Cardiac septum (tissue), 1 donor: Measurements from ENCODE around the gene HAUS7. TPM values are rescaled to one million over a fixed set of nuclear protein-coding genes. Genes with fewer than 3 reads are reported as not detected.

Experiments used
- DNase-seq: peaks from one replicate; pipeline ENCODE4 v3.0.0-alpha.2; 2020; ENCODE audit warnings: low spot score
- intact Hi-C: fragments of 100-400 bp; cut with DNase I; formaldehyde crosslinking; loops from one replicate; pipeline ENCODE4 v1.14.0; 2022
- total RNA-seq: library from RNA; stranded (reverse); fragmentation: NEBNext Ultra II Directional; extraction: Animal tissue kit (Norgen Biotek cat#: 25700); gene quantifications from one replicate; pipeline ENCODE4 v1.2.1, GENCODE V29; 2021
- donor health status: DM: no; HTN: no; CAD: no.

HAUS7 gene
- total RNA-seq, 1 donor from 2014 or later: 13.4 TPM

GRCh38 chrX:153445856-153446635 lies 24.3 kb downstream of the HAUS7 start, which contains the start of gene TREX2:
TSS of gene TREX2 (minus strand) at chrX:153446056. CDS start at chrX:153445430, 626 bp downstream.
- intact Hi-C loops: no loop called here
- peak; percentile 55 for DNase-seq

GRCh38 chrX:153445106-153445855 lies 25.1 kb downstream of the HAUS7 start:
- DNase-seq: peak; percentile 58
- intact Hi-C loops: no loop called here

- intact Hi-C loops: no loop called here
- peak; percentile 56 for DNase-seq
Measured at GRCh38 chrX:153444333-153445011, 25.9 kb downstream of the HAUS7 start.

GRCh38 chrX:153443476-153444332 lies 26.7 kb downstream of the HAUS7 start:
- DNase-seq: peak; percentile 53
- intact Hi-C loops: no loop called here

DNA sequence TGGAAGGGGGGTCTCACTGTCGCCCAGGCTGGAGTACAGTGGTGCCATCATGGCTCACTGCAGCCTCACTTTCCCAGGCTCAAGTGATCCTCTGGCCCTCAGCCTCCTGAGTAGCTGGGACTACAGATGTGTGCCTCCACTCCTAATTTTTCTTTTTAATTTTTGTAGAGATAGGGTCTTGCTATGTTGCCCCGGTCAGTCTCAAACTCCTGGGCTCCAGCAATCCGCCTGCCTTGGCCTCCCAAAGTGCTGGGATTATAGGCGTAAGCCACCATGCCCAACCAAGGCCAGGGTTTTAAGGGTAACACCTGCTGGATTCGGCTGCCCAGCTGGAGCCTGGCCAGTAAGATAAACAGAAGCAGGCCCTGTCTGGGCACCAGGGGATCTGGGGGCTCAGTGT lies 27.9 kb downstream of the HAUS7 start:
- intact Hi-C loops: no loop called here
- DNase-seq: no peak

DNA sequence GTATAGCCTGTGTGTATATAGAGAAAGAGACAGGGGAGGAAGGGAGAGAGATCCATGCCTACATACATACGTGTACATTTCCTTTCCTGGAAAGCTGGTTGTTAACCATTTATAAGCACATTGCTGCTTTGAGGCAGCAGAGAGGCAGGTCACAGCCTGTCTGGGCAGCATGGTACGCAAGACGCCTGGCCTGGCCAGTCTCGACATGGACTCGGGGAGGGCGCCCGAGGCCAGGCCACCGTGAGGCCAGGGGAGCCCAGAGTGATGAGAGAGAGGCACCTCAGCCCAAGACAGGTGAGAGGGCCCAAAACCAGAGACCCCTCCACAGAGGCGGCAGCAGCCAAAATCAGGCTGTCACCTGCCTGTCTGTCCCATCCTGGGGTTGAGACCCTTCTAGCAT lies 28.4 kb downstream of the HAUS7 start:
- DNase-seq: no peak
- intact Hi-C loops: no loop called here

DNA sequence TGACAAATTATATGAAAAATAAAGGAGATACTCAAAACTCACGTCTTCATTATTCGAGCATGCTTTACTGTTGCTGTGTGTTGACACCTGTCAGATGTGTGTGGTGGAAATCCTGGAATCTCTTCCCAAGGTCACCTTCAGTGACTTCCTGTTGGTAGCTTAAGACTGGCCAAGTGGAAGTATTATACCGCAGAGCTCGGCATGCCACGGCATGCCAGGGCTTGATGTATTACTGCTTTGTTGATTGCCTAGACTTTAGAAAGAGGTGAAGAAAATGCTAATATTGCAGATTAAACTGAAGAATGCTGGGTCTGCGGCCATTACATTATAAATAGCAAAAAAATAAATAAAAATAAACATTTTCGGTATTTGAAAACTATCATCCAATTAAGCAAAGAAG lies 29.1 kb downstream of the HAUS7 start:
- intact Hi-C loops: no loop called here
- DNase-seq: no peak

DNA sequence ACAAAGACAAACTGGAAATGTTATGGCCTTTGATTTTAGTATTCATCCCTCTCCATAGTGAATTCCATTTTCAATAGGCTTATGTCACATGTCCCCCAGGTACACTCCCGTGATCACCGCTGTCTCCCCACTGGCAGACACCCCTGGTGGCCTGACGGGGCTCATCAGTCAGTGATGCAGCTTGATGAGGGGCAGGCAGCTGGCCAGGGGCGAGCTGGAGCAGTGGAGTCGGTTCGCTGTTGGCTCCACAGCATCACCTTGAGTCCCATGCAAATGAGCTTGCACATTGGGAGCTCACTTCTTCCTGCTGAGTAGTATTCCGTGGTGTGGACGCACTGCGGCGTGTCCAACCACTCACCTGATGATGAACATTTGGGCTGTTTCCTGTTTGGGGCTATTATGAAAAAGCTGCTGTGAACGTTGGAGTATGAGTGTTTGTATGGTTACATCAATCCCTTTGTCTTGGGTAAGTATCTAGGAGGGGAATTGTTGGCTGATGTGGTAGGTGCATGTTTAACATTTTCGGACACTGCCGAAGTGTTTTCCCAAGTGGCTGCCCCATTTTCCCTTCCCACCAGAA lies 29.7 kb downstream of the HAUS7 start:
- intact Hi-C loops: no loop called here
- no peak for DNase-seq

- DNase-seq: no peak
- intact Hi-C loops: no loop called here
Measured at GRCh38 chrX:153439977-153440376, 30.4 kb downstream of the HAUS7 start.

DNA sequence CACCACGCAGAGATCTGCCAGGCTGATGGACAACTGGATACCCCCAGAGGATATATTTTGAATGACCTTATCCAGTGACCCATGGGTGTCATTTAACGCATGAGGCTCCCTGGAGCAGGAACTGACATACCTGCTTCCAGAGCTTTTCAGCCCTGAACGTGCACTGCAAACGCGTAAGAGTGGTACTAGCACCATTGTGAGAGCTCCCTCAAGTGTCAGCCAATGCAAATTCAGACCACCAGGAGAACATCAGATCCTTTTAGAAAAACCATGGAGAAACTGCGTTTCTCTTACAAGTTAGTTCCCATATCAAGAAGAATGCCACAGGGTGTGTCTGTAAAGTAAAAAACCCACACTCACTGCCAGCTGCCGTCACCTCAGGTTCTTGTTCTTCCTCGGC lies 31.8 kb downstream of the HAUS7 start:
- intact Hi-C loops: no loop called here

GRCh38 chrX:153435845-153436244 lies 34.5 kb downstream of the HAUS7 start:
- intact Hi-C loops: no loop called here
- DNase-seq: no peak

More for the DNA sequence above, 31.8 kb downstream of the HAUS7 start:
- DNase-seq: peak; percentile 67

GRCh38 chrX:153434801-153435200 lies 35.6 kb downstream of the HAUS7 start:
- intact Hi-C loops: no loop called here
- DNase-seq: no peak

DNA sequence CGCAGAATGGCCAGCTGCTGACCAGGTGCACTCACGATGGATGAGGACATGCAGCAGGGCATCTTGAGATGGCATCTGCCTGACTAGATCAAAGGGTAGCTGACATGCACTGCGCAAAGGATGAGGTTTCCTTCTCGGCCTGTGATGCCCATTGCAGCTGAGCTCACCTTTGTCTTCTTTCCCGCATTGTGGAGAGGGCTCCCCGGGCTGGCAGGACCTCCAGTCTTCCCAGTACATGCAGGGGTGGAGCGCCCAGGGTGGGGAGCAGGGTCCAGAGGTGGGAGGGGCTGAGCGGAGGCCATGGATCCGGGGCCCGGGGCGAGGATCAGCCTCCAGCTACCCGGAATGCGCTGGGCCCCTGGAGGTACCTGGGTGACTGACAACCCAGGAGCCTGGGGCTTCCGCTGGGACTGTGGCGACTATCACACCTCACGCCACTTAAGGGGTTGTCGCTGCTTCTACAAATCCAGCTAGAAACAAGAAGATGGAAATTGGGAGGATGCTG lies 36.5 kb downstream of the HAUS7 start:
- intact Hi-C loops: no loop called here
- DNase-seq: no peak

- DNase-seq: no peak
- intact Hi-C loops: no loop called here
Measured at GRCh38 chrX:153433161-153433680, 37.2 kb downstream of the HAUS7 start.

DNA sequence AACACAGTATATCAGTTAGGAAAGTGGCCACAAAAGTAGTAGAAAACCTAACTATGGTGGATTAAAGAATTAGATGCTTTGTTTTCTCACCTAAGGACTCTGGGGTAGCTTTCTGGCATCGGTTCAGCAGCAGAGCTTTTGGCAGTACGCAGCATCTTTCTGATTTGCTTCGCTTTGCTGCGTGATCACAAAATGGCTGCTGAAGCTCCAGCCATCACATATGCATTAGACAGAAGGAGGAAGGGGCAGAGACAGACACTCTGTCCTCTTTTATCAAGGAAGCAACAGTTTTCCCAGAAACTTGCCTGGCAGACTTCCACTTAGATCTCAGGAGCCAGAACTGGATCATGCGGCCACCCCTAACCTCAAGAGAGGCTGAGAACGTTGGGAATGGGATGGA lies 39.6 kb downstream of the HAUS7 start:
- peak; percentile 35 for DNase-seq
- intact Hi-C loops: no loop called here

DNA sequence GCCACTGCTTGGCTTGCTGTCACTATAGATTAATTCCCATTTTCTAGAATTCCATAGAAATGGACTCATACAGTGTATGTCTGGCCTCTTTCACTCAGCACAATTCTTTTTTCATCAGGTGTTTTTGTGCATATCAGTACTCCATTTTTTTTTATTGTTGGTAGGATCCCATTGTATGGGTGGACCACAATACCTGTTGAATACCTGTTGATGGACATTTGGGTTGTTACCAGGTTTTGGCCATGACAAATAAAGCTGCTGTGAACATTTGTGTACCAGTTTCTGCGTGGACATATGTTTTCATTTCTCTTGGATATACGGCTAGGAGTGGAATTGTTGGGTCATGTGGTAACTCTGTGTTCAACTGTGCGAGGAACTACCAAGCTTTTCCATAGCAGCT lies 44.2 kb downstream of the HAUS7 start:
- intact Hi-C loops: no loop called here
- no peak for DNase-seq

GRCh38 chrX:153423652-153424051 lies 46.7 kb downstream of the HAUS7 start:
- intact Hi-C loops: no loop called here
- DNase-seq: peak; percentile 73

DNA sequence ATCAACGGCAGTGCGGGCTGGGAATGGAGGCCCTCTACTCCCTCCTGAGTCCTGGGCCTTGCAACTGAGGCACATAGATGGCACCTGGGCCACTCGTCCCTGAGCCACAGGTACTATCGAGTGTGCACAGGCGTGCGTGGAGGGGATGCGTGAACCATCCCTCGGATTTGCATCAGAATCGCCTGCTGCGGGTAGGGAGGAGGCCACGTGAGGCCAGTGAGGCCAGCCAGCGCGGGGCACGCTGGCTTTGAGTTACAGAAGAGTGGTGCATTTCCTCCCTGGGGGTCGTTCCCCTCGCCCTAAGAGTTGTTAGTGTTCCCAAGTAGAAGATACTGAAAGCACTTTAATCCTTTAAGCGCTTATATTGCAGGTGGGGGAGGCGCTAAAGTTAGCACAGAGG lies 48.5 kb downstream of the HAUS7 start:
- intact Hi-C loops: no loop called here
- no peak for DNase-seq
